GM13976 (cell line): Measurements from ENCODE around the gene PLBD2.

Experiments
- DNase-seq: peaks from one replicate; pipeline ENCODE4 v3.0.0; 2012; ENCODE audit warnings: low spot score
- in situ Hi-C: fragments of 300-500 bp; cut with MboI; formaldehyde crosslinking; loops from one replicate; pipeline ENCODE4 v1.12.0; 2022; ENCODE audit warnings: low sequenced_read_pairs, mixed read lengths, inconsistent platforms; ENCODE audit not compliant: unreplicated experiment
- TF ChIP-seq, protein P1 (sequence below): IDR thresholded peaks from 2 replicates; pipeline ENCODE4 v1.5.1; 2012; ENCODE audit warnings: borderline replicate concordance, mild to moderate bottlenecking; ENCODE audit not compliant: insufficient read depth; ENCODE audit errors: extremely low read depth, missing control alignments, control extremely low read depth

Gene PLBD2

DNA sequence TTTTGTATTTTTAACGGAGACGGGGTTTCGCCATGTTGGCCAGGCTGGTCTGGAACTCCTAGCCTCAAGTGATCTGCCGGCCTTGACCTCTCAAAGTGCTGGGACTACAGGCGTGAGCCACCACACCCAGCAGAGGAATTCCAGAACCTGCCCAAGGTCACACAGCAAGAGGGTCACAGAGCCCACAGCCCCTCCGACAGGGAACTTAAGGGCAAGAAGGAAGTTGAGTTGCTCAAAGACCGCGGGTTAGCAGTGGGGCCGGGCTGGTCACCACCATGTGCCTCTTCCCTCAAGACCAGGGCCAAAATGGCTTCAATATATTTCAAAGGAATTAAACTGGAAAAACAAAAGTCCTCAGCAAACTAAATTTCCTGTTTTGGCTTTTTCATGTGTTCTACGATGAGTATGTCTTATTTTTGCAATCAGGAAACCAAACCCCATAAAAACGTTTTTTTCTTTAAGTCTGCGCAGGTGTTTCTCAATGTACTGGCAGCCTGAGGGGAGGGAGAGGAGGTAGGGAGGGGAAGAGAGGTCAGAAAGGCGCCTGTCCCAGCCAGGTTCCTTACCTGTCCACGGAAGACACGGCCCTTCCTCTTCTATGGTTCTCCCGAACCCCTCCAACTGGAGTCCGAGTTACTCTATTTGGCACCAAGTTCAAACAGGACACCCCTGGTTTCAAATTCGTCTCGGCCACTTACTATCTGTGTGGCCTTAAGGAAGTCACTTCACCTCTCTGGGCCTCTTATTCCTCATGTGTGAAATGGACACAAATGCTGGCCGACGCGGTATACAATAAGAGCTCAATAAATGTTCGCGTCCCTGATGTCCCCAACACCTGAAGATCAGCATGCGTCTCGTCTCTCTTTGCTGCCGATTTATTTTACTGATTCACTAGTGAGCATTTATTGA, 24.3 kb upstream of the PLBD2 start:
- TF ChIP-seq, protein P1, sequence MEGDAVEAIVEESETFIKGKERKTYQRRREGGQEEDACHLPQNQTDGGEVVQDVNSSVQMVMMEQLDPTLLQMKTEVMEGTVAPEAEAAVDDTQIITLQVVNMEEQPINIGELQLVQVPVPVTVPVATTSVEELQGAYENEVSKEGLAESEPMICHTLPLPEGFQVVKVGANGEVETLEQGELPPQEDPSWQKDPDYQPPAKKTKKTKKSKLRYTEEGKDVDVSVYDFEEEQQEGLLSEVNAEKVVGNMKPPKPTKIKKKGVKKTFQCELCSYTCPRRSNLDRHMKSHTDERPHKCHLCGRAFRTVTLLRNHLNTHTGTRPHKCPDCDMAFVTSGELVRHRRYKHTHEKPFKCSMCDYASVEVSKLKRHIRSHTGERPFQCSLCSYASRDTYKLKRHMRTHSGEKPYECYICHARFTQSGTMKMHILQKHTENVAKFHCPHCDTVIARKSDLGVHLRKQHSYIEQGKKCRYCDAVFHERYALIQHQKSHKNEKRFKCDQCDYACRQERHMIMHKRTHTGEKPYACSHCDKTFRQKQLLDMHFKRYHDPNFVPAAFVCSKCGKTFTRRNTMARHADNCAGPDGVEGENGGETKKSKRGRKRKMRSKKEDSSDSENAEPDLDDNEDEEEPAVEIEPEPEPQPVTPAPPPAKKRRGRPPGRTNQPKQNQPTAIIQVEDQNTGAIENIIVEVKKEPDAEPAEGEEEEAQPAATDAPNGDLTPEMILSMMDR, result no peak
- in situ Hi-C loops, result no loop called here
- DNase-seq, result no peak

DNA sequence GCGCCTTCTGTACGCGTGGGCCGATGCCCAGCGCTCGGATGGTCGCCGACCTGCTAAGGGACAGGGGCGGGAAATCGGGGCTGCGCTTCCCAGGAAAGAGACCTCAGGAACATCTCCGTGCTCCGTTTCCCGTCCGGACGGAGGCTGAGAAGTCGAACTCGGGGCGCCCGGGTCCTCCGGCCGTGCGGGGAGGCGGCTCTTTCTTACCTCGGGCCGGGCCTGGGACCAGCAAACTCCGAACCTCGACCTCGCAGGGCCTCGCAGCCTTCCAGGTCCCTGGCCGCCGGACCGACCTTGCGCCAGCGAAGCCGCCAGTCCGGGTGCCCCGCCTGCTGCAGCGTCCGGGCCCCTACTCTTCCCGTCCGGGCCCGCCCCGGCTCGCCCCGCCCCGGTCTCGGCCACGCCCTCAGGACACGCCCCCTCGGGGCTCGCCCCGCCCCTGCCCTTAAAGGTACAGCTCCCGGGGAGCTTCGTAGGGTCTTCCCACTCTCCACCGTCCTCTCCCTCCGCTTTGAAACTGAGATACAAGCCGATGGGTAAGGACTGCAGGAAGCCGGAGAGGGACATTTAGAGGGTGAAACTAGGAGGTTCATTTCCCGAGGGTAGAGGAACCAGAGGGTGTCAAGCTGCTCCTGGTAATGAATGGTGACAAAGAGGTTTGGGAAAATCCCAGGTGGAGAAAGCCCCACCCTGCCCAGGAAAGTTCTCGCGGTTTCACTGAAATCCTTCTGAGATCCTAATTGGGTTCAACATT, 23.4 kb upstream of the PLBD2 start, which contains the start of gene SLC8B1:
SLC8B1 (minus strand) TSS at position 324 of the 754 bp plus-strand sequence. CDS start 2,231 bp downstream, outside the sequence.
- in situ Hi-C loops, result no loop called here
- TF ChIP-seq, protein P1, result no peak
- DNase-seq, result peak; percentile 97

DNA sequence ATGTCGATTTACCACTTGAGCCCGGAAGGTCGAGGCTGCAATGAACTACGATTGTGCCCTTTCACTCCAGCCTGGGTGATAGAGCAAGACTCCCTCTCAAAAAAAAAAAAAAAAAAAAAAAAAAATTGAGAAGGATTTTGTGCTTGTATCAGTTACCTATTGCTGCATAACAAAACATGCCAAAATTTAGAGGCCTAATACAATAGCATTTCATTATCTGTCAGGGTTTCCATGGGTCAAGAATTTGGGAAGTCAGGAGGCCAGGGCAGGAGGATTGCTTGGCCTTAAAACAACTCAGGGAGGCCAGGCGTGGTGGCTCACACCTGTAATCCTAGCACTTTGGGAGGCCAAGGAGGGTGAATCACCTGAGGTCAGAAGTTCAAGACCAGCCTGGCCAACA, 18.8 kb upstream of the PLBD2 start:
- in situ Hi-C loops, result no loop called here
- TF ChIP-seq, protein P1, result no peak
- DNase-seq, result no peak

DNA sequence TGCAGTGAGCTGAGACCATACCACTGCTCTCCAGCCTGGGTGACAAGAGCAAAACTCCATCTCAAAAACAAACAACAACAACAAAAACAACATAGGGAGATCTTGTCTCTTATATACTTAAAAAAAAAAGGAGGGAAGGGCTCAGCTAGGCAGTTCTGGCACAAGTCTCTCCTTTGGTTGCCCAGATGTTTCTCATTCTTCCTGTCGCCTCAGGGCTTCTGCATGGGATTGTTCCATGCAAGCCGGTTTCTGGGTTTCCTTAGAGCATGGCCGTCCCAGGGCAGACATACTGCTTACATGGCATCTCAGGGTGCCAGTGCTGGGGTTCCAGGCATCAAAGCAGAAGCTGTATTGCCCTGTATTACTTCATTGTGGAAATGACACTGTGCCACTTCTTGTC, 18.3 kb upstream of the PLBD2 start:
- DNase-seq, result no peak
- in situ Hi-C loops, result no loop called here
- TF ChIP-seq, protein P1, result no peak

DNA sequence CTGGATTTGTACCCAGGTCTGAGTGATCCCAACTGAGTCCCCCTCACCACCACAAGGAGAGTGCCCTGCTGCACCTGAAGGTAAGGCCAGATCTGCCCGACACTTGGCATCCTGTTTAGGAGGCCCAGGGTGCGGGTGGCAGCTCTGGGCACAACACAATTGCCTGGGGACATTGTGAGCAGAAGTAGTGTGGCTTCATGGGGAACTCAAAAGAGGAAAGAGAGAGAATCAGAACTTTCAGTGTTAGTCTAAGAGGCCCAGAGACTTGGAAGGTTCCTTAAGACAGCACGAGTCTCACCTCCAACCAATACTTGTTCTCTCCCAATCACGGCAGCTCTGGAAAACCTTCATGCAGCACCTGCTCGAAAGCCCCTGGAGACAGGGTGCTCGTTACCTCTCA, 16.9 kb upstream of the PLBD2 start:
- no peak for DNase-seq
- TF ChIP-seq, protein P1, result no peak
- in situ Hi-C loops, result no loop called here

DNA sequence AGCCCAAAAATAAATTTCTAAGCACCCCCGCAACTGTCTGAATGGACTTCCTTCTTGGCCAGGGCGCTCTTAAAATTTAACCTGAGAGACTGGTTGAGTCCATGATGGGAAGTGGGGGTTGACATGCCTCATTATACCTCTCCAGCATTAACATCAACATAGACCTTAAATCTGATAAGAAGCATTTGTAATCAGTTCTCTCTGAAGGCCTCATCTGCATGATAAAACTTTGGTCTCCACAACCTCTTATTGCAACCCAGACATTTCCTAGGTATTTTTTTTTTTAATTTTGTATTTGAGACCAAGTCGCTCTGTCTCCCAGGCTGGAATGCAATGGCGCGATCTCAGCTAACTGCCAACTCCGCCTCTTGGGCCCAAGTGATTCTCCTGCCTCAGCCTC, 13.1 kb upstream of the PLBD2 start:
- TF ChIP-seq, protein P1, result no peak
- in situ Hi-C loops, result no loop called here
- DNase-seq, result no peak
